A549 (cell line): Measurements from ENCODE around the gene PADI4. TPM values are rescaled to one million over a fixed set of nuclear protein-coding genes. Genes with fewer than 3 reads are reported as not detected.
A peak's percentile ranks its signal among the peaks of the same experiment; 100 is the strongest.
"Not testable (repeated sequence)": the region's sequence is repeated elsewhere in the genome, so short reads cannot be mapped to it uniquely, and the experiment has no call there.

ENCODE experiments used
- ATAC-seq, 2 experiments: fragments of 200-7000 bp in 1 of 2; fragments of >200 bp in 1 of 2; cut with Nextera tagmentation in 1 of 2; cut with Tn5 transposase in 1 of 2; 3 replicates each; pipeline versions ENCODE4 v1.8.0 to v1.9.1; 2018 to 2020; ENCODE audit warnings: mild to moderate bottlenecking in 1 of 2, moderate library complexity in 1 of 2
- CTCF ChIA-PET: fragments of 300-600 bp; sonication (Branson Sonifier 250); formaldehyde crosslinking; extraction: SDS; loops from one replicate; lab custom pipeline; 2021; ENCODE audit warnings: antibody characterized with exemption, inconsistent platforms; lab: Yijun Ruan, JAX
- POLR2A ChIA-PET: fragments of 350-600 bp; formaldehyde crosslinking; extraction: SDS; loops from one replicate; lab custom pipeline; 2021; ENCODE audit warnings: antibody characterized with exemption, inconsistent platforms; lab: Yijun Ruan, JAX
- DNase-seq, 2 experiments: peaks; one replicate each; pipeline versions ENCODE4 v3.0.0 to v3.0.0-alpha.2; 2011 to 2016; ENCODE audit warnings: low read depth in 1 of 2, low spot score in 1 of 2
- FAIRE-seq: peaks from 2 replicates; lab custom pipeline; 2011; peaks lifted over from hg19 to GRCh38; lab: Jason Lieb, UNC
- H3K27ac ChIP-seq, 2 experiments: fragments of >200 bp; sonication (Bioruptor Twin); formaldehyde crosslinking; 3 replicates each; pipeline ENCODE4 v1.5.1; 2016 to 2017
- H3K4me1 ChIP-seq: fragments of >200 bp; sonication (Bioruptor Twin); formaldehyde crosslinking; 3 replicates; pipeline ENCODE4 v1.6.1; 2016
- H3K4me2 ChIP-seq: fragments of >200 bp; sonication (Bioruptor Twin); formaldehyde crosslinking; 3 replicates; pipeline ENCODE4 v1.6.1; 2016
- H3K4me3 ChIP-seq: fragments of >200 bp; sonication (Bioruptor Twin); formaldehyde crosslinking; 3 replicates; pipeline ENCODE4 v1.5.1; 2016
- H3K9me3 ChIP-seq: fragments of >200 bp; sonication (Bioruptor Twin); formaldehyde crosslinking; 3 replicates; pipeline ENCODE4 v1.6.1; 2016
- ATOH8 ChIP-seq: fragments of 250-450 bp; sonication (Bioruptor Pico); IDR thresholded peaks from 2 replicates; pipeline ENCODE4 v1.5.0; 2020; ENCODE audit warnings: low read depth, mild to moderate bottlenecking, moderate library complexity
- CHD4 ChIP-seq: fragments of 200-600 bp; sonication (generic); IDR thresholded peaks from 2 replicates; pipeline ENCODE4 v1.6.1; 2016; ENCODE audit warnings: antibody characterized with exemption, mild to moderate bottlenecking, borderline replicate concordance
- CTCF ChIP-seq: fragments of >200 bp; sonication (Bioruptor Twin); formaldehyde crosslinking; IDR thresholded peaks from 3 replicates; pipeline ENCODE4 v1.5.1; 2016
- ESRRA ChIP-seq: fragments of 150-350 bp; IDR thresholded peaks from 2 replicates; pipeline ENCODE4 v1.6.1; 2014; ENCODE audit warnings: mild to moderate bottlenecking, low read length, borderline replicate concordance
- HDAC2 ChIP-seq: fragments of 200-600 bp; sonication (generic); IDR thresholded peaks from 2 replicates; pipeline ENCODE4 v1.6.1; 2016
- KDM5A ChIP-seq: fragments of 200-600 bp; sonication (generic); IDR thresholded peaks from 2 replicates; pipeline ENCODE4 v1.6.1; 2016; ENCODE audit warnings: antibody characterized with exemption, mild to moderate bottlenecking
- NFE2L2 ChIP-seq: fragments of 150-350 bp; conservative IDR thresholded peaks from 2 replicates; pipeline ENCODE4 v1.6.1; 2014; ENCODE audit warnings: low read length
- PHF8 ChIP-seq: fragments of 200-600 bp; sonication (generic); IDR thresholded peaks from 2 replicates; pipeline ENCODE4 v1.6.1; 2016; ENCODE audit warnings: low read depth, mild to moderate bottlenecking, antibody characterized with exemption, moderate library complexity, borderline replicate concordance
- POLR2A ChIP-seq: IDR thresholded peaks from 2 replicates; pipeline ENCODE4 v1.6.1; 2012; ENCODE audit warnings: mild to moderate bottlenecking, low read length
- RAD21 ChIP-seq, 2 experiments: fragments of >200 bp in 1 of 2; sonication (Bioruptor Twin) in 1 of 2; formaldehyde crosslinking in 1 of 2; IDR thresholded peaks in 1 of 2; conservative IDR thresholded peaks in 1 of 2; 2 replicates in 1 of 2; 3 replicates in 1 of 2; pipeline ENCODE4 v1.6.1; 2012 to 2018; ENCODE audit warnings: inconsistent platforms in 1 of 2
- REST ChIP-seq: fragments of 200-600 bp; sonication (generic); IDR thresholded peaks from 2 replicates; pipeline ENCODE4 v1.6.1; 2016; ENCODE audit warnings: antibody characterized with exemption, mild to moderate bottlenecking, moderate library complexity
- RFX5 ChIP-seq: fragments of 450-650 bp; IDR thresholded peaks from 2 replicates; pipeline ENCODE4 v1.7.1; 2014; ENCODE audit warnings: antibody characterized with exemption, mild to moderate bottlenecking, moderate library complexity
- RNF2 ChIP-seq: fragments of 200-600 bp; sonication (generic); IDR thresholded peaks from 2 replicates; pipeline ENCODE4 v1.6.1; 2016; ENCODE audit warnings: low read depth, mild to moderate bottlenecking, antibody characterized with exemption, moderate library complexity, borderline replicate concordance
- SMC3 ChIP-seq: fragments of >200 bp; sonication (Bioruptor Twin); formaldehyde crosslinking; IDR thresholded peaks from 3 replicates; pipeline ENCODE4 v1.6.1; 2018; ENCODE audit warnings: inconsistent platforms
- USF2 ChIP-seq: fragments of 450-650 bp; IDR thresholded peaks from 2 replicates; pipeline ENCODE4 v1.6.1; 2014; ENCODE audit warnings: antibody characterized with exemption
- ZC3H11A ChIP-seq: fragments of 450-650 bp; IDR thresholded peaks from 2 replicates; pipeline ENCODE4 v1.6.1; 2014; ENCODE audit warnings: antibody characterized with exemption, mild to moderate bottlenecking
- ZFP36 ChIP-seq: fragments of 450-650 bp; IDR thresholded peaks from 2 replicates; pipeline ENCODE4 v1.6.1; 2014; ENCODE audit warnings: borderline replicate concordance; ENCODE audit not compliant: partially characterized antibody
- WGBS: methylation state at CpG from one replicate; pipeline ENCODE4 v1.1.6; 2017; ENCODE audit errors: missing lambda C conversion rate; 5-methylcytosine and 5-hydroxymethylcytosine counted together
- polyA plus RNA-seq, 4 experiments: library from polyadenylated mRNA; depleted of rRNA in 3 of 4; stranded (reverse); fragments of >200 nt; fragmentation: RNase III in 1 of 4; extraction: RNeasy Plus Mini Kit Qiagen cat#74134 plus additional on column Dnase treatment in 1 of 4; gene quantifications; 2 replicates in 3 of 4; 3 replicates in 1 of 4; pipeline ENCODE4 v1.2.3, GENCODE V29; 2011 to 2017

The PADI4 gene
- polyA plus RNA-seq, 2 of the 4 experiments (the other 2 are of a cell fraction), result not detected

- WGBS, result 45% methylated on average over 10 of the region's 15 CpGs
- Histone ChIP-seq H3K4me3 (no peak overlapping the region), H3K9me3 (no peaks in the 10 kb centered on the region), H3K4me2 (no peak overlapping the region), H3K4me1 (no peaks in the 10 kb centered on the region), H3K27ac (peak overlapping the region in 1 of 2 experiments; percentile 69; a peak in 2 of 6 replicates)
- peak; percentile 74 for TF ChIP-seq RAD21 (conservative IDR thresholded peaks at IDR 0.05 in 1 of 2, IDR thresholded peaks at IDR 0.05 in 1 of 2)
- TF ChIP-seq KDM5A, result no peak
- no peak for TF ChIP-seq POLR2A
- TF ChIP-seq SMC3, result peak; percentile 72
- peak; percentile 63 for TF ChIP-seq CTCF
- no peak for TF ChIP-seq CHD4
- no peak for TF ChIP-seq ESRRA
- TF ChIP-seq RNF2, result no peak
- TF ChIP-seq RFX5, result no peak
- TF ChIP-seq ATOH8 (CRISPR knock-in tag), result no peak
- no peak for FAIRE-seq
- ChIA-PET POLR2A (no interaction called here), CTCF (interaction anchor here (0.7 to 9.9 kb wide), 25 partner anchors 9 to 347 kb away, joined by 3 to 107 read pairs (median 4); partner anchors contain the start of genes PADI2 and PADI6)
- peak; percentile 83 to 91 for ATAC-seq
- peak; percentile 62 to 70 for DNase-seq
Observed at GRCh38 chr1:17405898-17406759, 98.1 kb downstream of the PADI4 start.

GRCh38 chr1:17406760-17407475 is 98.9 kb downstream of the PADI4 start:
- DNase-seq, H3K4me1 ChIP-seq, ATAC-seq, FAIRE-seq, H3K4me3 ChIP-seq, H3K4me2 ChIP-seq, H3K9me3 ChIP-seq, H3K27ac ChIP-seq, POLR2A ChIA-PET: not testable (repeated sequence)
- 72% methylated on average over 16 of the region's 16 CpGs for WGBS
- CTCF ChIA-PET, result interaction anchor here (0.7 to 9.9 kb wide), 20 partner anchors 8 to 347 kb away, joined by 3 to 107 read pairs (median 4); partner anchors contain the start of genes PADI2 and PADI6

- H3K4me2 ChIP-seq, H3K4me1 ChIP-seq, H3K9me3 ChIP-seq, POLR2A ChIA-PET, FAIRE-seq, DNase-seq, H3K4me3 ChIP-seq, ATAC-seq, H3K27ac ChIP-seq: not testable (repeated sequence)
- CTCF ChIA-PET, result interaction anchor here (1.0 to 9.9 kb wide), 7 partner anchors 11 to 348 kb away, joined by 4 to 107 read pairs (median 11); partner anchors contain the start of gene PADI6
- 93% methylated on average over 19 of the region's 30 CpGs for WGBS
Observed at GRCh38 chr1:17407786-17408514, 100.0 kb downstream of the PADI4 start.

- Histone ChIP-seq H3K4me2 (no peak overlapping the region), H3K27ac (no peak overlapping the region), H3K9me3 (no peaks in the 10 kb centered on the region), H3K4me1 (no peaks in the 10 kb centered on the region), H3K4me3 (no peak overlapping the region)
- FAIRE-seq (no peak), ATAC-seq (no peak), DNase-seq (no peak)
- whole genome bisulfite sequencing, result 96% methylated on average over 10 of the region's 10 CpGs
- ChIA-PET CTCF (interaction anchor here (1.9 to 9.9 kb wide), 3 partner anchors 172 to 350 kb away, joined by 7 to 107 read pairs (median 7); no protein-coding TSS in a partner anchor), POLR2A (no interaction called here)
- no peak for TF ChIP-seq REST
- no peak for TF ChIP-seq USF2
- no peak for TF ChIP-seq NFE2L2
- TF ChIP-seq ZC3H11A, result no peak
- TF ChIP-seq RNF2, result no peak
- TF ChIP-seq ZFP36, result no peak
- TF ChIP-seq PHF8, result no peak
- no peak for TF ChIP-seq HDAC2
Observed at GRCh38 chr1:17409391-17409811, 101.4 kb downstream of the PADI4 start.
